DND-41 (cell line): Measurements from ENCODE around the gene LPCAT3.
A peak's percentile ranks its signal among the peaks of the same experiment; 100 is the strongest.

Experiments
- ATAC-seq: fragments of 200-7000 bp; cut with Tn5 transposase; 3 replicates; pipeline ENCODE4 v1.9.1; 2021; ENCODE audit warnings: low read depth; ENCODE audit not compliant: insufficient read depth
- DNase-seq: peaks from one replicate; pipeline ENCODE4 v3.0.0-alpha.2; 2020
- H2AFZ ChIP-seq: 2 replicates; pipeline ENCODE4 v1.6.0; 2012; ENCODE audit warnings: low read depth, low read length
- H3K27ac ChIP-seq: 2 replicates; pipeline ENCODE4 v1.5.1; 2012; ENCODE audit warnings: low read length, inconsistent platforms
- H3K27me3 ChIP-seq: fragments of 200-600 bp; sonication (generic); 2 replicates; pipeline ENCODE4 v1.6.0; 2012; ENCODE audit warnings: low read length, mild to moderate bottlenecking, inconsistent platforms; ENCODE audit not compliant: insufficient read depth, poor library complexity
- H3K36me3 ChIP-seq: 2 replicates; pipeline ENCODE4 v1.5.1; 2012; ENCODE audit warnings: low read length, inconsistent platforms; ENCODE audit not compliant: insufficient read depth
- H3K4me1 ChIP-seq: 2 replicates; pipeline ENCODE4 v1.5.1; 2012; ENCODE audit warnings: mild to moderate bottlenecking, low read length; ENCODE audit not compliant: insufficient read depth
- H3K4me2 ChIP-seq: 2 replicates; pipeline ENCODE4 v1.6.0; 2012; ENCODE audit warnings: mild to moderate bottlenecking, moderate library complexity, low read length, inconsistent platforms; ENCODE audit not compliant: insufficient read depth
- H3K4me3 ChIP-seq, 2 experiments: fragments of 200-600 bp in 1 of 2; shearing (Covaris generic) in 1 of 2; 2 replicates each; pipeline ENCODE4 v1.5.1; 2012 to 2016; ENCODE audit warnings: inconsistent platforms in 2 of 2, low read length in 2 of 2, mild to moderate bottlenecking in 2 of 2, low read depth in 1 of 2, moderate library complexity in 1 of 2
- H3K79me2 ChIP-seq: 2 replicates; pipeline ENCODE4 v1.6.0; 2012; ENCODE audit warnings: low read length, inconsistent platforms; ENCODE audit not compliant: insufficient read depth
- H3K9ac ChIP-seq: 2 replicates; pipeline ENCODE4 v1.6.0; 2012; ENCODE audit warnings: low read depth, mild to moderate bottlenecking, inconsistent platforms, low read length, moderate library complexity
- H3K9me3 ChIP-seq: 2 replicates; pipeline ENCODE4 v1.5.1; 2012; ENCODE audit warnings: low read length, moderate library complexity, mild to moderate bottlenecking, inconsistent platforms; ENCODE audit not compliant: insufficient read depth, severe bottlenecking
- H4K20me1 ChIP-seq: 2 replicates; pipeline ENCODE4 v1.6.0; 2012; ENCODE audit warnings: low read length; ENCODE audit not compliant: insufficient read depth
- EZH2 ChIP-seq: IDR thresholded peaks from 3 replicates; pipeline ENCODE4 v1.6.1; 2012; ENCODE audit warnings: borderline replicate concordance, low read depth, mild to moderate bottlenecking, moderate library complexity, low read length, inconsistent platforms; ENCODE audit not compliant: severe bottlenecking
- TF ChIP-seq, protein P1 (sequence below): IDR thresholded peaks from 2 replicates; pipeline ENCODE4 v1.5.1; 2012; ENCODE audit warnings: borderline replicate concordance, low read length, moderate library complexity, mild to moderate bottlenecking; ENCODE audit not compliant: poor library complexity, severe bottlenecking; ENCODE audit errors: extremely low read depth

Gene LPCAT3

DNA sequence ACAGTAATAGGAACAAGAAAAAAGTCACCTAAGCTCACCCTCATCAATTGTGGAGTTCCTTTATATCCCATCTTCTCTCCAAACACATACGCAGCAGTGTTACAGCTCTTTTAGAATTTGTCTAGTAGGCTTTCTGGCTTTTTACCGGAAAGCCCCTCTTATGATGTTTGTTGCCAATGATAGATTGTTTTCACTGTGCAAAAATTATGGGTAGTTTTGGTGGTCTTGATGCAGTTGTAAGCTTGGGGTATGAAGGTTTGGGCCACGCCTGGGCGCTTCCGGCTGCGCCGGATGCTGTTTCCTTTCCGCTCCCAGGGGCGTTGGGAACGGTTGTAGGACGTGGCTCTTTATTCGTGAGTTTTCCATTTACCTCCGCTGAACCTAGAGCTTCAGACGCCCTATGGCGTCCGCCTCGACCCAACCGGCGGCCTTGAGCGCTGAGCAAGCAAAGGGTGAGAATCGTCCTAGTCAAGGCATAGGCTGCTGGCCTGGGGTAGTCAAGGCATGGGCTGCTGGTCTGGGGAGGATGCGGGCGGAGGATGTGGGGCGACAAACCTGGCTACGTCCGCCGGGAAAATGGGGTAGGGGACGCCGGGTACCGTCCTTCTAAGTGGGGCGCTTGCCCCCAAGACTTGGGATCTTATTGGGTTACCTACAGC, 74.4 kb downstream of the LPCAT3 start, which contains the start of the genes C12orf57 and RNU7-1:
Gene C12orf57 (plus strand): TSS at position 301 of the 659 bp plus-strand sequence. CDS start 100 bp downstream, at position 401.
Gene RNU7-1 (plus strand): TSS at position 95 of the 659 bp plus-strand sequence.
- H2AFZ ChIP-seq: peak within 1 kb of the TSS; percentile 91

GRCh38 chr12:6943389-6943721, 74.9 kb downstream of the LPCAT3 start:
- Histone ChIP-seq H4K20me1 (no peaks in the 10 kb centered on the region), H3K4me2 (peak overlapping the region; percentile 94), H2AFZ (peak overlapping the region; percentile 44), H3K4me1 (peaks cover 49% of the 10 kb centered on the region), H3K9me3 (no peaks in the 10 kb centered on the region), H3K27ac (peak overlapping the region; percentile 99), H3K9ac (peak overlapping the region; percentile 93), H3K36me3 (peaks cover 50% of the 10 kb centered on the region), H3K27me3 (no peaks in the 10 kb centered on the region), H3K79me2 (peaks cover 20% of the 10 kb centered on the region), H3K4me3 (peak overlapping the region in 1 of 2 experiments; percentile 88; a peak in 2 of 4 replicates)
- ATAC-seq (peak; percentile 63), DNase-seq (peak; percentile 85)
- no peak for TF ChIP-seq EZH2
- TF ChIP-seq, protein P1, sequence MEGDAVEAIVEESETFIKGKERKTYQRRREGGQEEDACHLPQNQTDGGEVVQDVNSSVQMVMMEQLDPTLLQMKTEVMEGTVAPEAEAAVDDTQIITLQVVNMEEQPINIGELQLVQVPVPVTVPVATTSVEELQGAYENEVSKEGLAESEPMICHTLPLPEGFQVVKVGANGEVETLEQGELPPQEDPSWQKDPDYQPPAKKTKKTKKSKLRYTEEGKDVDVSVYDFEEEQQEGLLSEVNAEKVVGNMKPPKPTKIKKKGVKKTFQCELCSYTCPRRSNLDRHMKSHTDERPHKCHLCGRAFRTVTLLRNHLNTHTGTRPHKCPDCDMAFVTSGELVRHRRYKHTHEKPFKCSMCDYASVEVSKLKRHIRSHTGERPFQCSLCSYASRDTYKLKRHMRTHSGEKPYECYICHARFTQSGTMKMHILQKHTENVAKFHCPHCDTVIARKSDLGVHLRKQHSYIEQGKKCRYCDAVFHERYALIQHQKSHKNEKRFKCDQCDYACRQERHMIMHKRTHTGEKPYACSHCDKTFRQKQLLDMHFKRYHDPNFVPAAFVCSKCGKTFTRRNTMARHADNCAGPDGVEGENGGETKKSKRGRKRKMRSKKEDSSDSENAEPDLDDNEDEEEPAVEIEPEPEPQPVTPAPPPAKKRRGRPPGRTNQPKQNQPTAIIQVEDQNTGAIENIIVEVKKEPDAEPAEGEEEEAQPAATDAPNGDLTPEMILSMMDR: no peak

More for the DNA sequence above, 74.4 kb downstream of the LPCAT3 start, which contains the start of the genes C12orf57 and RNU7-1:
- DNase-seq (peak; percentile 92), ATAC-seq (peak; percentile 79)
- Histone ChIP-seq H4K20me1 (no peaks in the 10 kb centered on the region), H3K27ac (peak within 1 kb of the TSS; percentile 99), H3K4me1 (peaks cover 44% of the 10 kb centered on the region), H3K9me3 (no peaks in the 10 kb centered on the region), H3K4me3 (peak within 1 kb of the TSS; percentile 58 to 88), H3K36me3 (peaks cover 45% of the 10 kb centered on the region), H3K79me2 (peaks cover 15% of the 10 kb centered on the region), H3K27me3 (no peaks in the 10 kb centered on the region), H3K4me2 (peak within 1 kb of the TSS; percentile 94), H3K9ac (peak within 1 kb of the TSS; percentile 93)
- TF ChIP-seq EZH2: no peak
- TF ChIP-seq, protein P1: no peak

GRCh38 chr12:6942331-6942665, 76.0 kb downstream of the LPCAT3 start:
- peak overlapping the region; percentile 93; the same call in 1 of the 2 replicates for H3K9ac ChIP-seq
- no peak overlapping the region for H2AFZ ChIP-seq
- TF ChIP-seq EZH2: no peak
- TF ChIP-seq, protein P1: no peak
- ATAC-seq (no peak), DNase-seq (peak; percentile 47)
- no peak overlapping the region for H3K4me2 ChIP-seq
- peaks cover 51% of the 10 kb centered on the region for H3K36me3 ChIP-seq
- peaks cover 52% of the 10 kb centered on the region for H3K4me1 ChIP-seq
- H4K20me1 ChIP-seq: no peaks in the 10 kb centered on the region
- peak overlapping the region; percentile 99 for H3K27ac ChIP-seq
- H3K4me3 ChIP-seq: no peak overlapping the region
- no peaks in the 10 kb centered on the region for H3K27me3 ChIP-seq
- H3K79me2 ChIP-seq: peaks cover 27% of the 10 kb centered on the region
- no peaks in the 10 kb centered on the region for H3K9me3 ChIP-seq
